Skin of body (tissue), 2 donors: ENCODE results near the gene CC2D1A. TPM values are rescaled to one million over a fixed set of nuclear protein-coding genes. Genes with fewer than 3 reads are reported as not detected.
"Not testable (repeated sequence)": the region's sequence is repeated elsewhere in the genome, so short reads cannot be mapped to it uniquely, and the experiment has no call there.

Source experiments
- DNase-seq: peaks from one replicate; lab custom pipeline; 2025; lab: John Stamatoyannopoulos, UW
- total RNA-seq: library from RNA; depleted of rRNA; stranded (reverse); fragments of >200 nt; gene quantifications from one replicate; pipeline ENCODE4 v1.2.3, GENCODE V29; 2014

The CC2D1A gene
- total RNA-seq, 1 donor from 2014 or later = 7.4 TPM

DNA sequence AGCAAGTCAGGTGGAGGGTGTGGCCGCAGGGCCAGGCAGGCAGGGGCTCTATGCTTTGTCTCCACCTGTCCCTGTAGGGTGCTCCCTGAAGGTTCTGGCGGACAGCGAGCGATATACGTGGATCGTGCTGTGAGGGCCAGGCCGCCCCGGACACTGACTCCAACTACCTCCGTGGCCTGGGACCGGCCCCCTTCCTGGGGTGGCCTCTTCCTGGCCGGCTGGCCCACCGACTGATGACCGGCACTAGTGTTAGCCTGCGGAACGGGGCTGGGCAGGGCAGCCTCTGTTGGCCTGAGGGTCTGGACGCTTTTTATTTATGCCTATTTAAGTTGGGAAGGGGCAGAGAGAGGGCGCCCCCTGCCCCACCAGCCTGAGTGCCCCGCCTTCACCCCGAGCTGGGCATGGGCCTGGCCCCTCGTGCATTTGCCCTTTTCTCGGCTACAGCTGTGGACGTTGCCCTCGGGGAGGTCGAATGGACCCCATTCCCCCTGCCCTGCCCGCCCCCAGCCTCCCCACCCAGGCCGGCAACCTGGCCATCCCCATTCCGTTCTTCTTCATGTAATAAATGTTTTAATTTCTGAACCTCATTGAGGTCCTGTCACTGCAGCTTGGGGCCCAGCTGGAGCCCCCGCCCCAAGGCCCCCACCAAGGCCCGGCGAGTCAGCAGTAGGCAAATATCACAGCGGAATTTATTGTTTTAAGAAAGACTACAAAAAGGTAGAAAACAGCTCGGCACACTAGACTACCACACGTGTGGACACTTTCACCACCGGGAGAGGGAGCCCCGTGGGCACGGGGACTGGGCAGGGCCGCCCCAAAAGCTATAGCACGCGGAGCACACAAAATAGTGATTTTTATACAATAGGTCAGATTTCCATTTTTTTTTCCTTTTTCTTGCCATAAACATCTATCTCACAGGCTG is 55.1 kb downstream of the CC2D1A start:
- no peak for DNase-seq

DNA sequence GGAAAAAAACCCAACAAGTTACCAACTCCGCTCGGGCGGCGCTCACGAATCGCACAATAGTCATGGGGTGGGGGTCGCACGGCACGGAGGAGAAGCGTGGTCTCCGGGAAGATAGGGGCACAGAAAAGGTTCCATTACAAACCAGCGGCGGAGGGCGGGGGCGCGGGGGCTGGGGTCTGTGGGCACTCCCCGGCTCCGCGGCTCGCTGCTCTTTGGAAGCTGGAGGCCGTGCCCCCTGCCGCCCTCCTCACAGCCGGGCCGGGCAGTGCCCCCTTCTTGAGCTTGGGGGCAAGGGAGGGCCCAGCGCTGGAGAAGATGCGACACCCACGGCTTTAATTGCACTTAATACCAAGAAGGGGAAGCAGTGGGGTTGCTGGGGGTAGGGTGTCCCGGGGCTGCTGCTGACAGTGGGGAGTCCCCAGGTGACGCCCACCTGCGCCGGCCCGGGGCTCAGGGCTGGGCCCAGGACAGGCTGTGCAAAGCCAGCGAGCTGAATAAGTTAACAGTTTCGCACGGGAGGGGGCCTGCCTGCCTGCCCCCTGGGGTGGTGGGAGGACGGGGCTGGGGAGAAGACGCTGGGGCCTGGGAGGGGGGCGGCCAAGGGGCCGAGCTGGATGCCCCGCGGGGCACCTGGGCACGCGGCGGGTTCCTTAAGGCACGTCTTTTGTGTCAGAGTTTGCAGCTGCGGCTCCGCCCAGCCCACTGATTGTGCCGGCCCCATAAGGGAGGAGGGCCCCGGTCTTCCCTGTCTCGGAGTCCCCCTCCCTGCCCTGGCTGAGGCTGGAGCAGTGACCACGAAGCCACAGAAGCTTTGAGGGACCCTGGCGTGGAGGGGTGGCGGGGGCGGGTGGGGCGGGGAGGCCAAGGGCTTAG is 56.1 kb downstream of the CC2D1A start:
- no peak for DNase-seq

DNA sequence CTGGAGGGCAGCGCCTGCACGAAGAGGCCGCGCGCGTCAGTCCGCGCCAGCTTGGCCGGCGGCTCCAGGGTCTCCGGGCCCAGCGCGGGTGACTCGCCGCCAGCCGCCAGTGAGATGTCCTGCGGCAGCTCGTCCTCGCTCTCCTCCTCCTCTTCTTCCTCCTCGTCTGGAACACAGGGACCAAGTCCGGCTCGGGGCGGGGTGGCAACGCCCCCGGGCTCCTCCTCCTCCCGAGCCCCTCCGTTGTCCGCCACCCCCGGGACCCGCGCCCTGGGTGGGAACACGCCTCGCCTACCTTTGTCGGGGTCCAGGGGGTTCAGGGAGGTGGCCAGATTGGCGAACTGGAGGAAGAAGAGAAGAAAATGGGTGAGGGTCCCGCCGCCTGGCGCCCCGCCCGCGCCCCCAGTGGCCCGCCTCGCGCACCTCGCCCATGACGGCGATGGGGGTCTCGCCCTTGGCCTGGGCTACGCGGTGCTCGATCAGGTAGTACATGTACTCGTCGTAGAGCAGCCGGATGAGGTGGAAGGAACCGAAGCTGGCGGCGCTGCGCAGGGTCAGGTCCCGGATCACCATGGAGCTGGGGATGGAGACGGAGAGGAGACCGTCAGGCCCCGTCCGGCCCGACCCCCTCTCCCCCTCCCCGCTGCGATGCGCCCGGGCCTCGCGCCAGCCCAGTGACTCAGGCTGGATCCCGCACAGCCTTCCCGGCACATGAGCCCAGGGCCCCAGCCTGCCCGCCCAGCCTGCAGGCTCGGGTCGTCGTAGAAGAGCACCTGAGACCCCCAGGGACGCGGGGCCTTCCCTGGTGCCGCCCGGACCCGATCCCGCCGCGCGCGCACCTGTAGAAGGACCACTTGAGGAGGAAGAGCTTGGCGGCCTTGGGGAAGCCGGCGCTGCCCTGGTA is 57.0 kb downstream of the CC2D1A start:
- peak; percentile 3 for DNase-seq

DNA sequence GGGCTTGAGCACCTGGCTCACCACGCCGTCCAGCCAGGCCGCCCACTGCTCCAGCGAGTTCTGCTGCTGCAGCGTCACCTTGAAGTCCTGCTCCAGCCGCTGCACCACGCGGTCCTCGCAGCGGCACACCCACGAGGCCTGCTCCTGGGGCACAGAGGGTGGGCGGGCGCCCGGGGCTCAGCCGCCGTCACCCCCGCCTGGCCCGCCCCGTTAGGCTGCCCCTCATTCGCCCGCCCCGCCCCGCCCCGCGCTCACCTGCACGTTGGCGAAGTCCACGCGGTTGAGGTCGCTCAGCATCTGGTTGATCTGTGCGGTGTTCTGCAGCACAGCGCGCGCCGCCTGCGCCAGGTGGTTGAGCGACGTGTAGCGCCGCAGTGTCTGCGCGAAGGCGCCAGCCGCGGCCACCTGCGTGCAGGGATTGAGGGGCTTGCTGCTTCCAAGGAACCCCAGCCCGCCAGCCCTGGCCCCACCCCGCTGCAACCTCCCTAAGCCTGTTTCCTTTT is 57.7 kb downstream of the CC2D1A start:
- no peak for DNase-seq

DNA sequence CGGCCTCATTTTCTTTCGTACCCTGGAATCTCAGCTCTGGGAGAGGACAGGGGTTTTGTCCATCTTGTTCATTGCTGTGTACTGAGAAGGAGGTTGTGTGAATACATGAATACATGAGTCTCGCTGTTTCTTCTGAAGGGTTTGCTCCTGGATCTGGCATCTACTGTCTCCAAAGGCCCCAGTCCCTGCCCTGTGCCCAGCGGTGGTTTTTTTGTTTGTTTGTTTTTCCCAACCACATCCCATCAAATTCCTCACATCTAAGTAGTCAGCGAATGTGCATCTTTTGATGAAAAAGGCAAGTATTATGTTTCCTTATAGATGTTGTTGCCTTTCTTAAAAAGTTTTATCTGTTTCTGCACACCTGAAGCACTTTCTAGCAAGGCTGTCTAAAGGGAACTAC is 58.8 kb downstream of the CC2D1A start:
- no peak for DNase-seq

DNA sequence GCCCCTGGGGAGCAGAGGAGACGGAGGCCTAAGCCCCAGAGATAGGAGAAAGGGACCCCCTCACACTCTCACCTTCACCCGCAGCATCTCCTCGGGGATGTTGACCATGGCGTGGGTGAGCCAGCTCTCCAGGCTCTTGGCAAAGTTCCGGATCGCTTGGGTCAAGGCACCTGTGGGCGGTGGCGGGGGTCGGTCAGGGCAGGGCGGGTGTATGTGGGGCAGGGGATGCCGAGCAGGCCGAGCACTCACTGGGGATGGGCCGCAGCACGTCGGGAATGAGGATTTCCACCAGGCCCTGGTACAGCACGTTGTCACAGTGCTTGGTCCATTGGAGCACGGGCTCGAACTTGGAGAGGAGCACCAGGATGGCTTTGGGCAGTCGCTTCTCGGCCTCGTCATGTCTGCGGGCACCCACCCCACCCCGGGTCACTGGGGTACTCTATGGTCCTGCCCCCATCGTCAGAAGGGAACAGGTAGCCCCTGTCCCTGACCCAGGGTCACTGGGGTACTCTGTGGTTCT is 59.4 kb downstream of the CC2D1A start:
- no peak for DNase-seq

DNA sequence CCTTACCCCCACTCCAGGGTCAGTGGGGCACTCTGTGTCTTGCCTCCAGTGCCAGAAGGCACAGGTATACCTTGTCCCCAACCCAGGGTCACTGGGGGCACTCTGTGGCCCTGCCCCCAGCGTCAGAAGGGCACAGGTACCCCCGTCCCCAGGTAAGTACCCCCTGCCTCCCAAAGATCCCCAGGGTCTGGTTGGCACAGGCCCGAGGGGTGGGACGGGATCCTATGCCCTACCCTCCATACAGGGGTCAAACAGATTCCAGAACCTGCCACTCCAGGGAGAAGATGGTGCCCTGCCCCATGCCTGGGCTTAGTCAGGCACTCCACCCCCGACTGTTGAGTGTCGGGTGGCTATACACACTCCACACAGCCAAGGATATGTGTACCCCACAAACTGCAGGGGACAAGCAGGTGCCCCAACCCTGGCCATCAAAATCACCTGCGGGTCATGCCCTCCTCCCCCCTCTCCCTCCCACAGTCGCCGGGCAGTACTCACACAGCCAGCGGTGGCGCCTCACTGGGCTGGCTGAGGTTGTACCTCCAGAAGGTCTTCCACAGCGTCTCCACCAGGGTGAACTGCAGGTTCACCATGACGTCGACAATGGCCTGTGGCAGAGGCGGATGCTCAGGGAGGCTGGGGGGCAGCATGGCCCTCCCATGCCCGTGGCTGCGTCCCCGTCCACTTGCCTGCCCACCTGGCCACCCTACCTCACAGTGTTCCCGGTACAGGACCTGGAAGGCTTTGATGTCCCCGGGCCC is 60.1 kb downstream of the CC2D1A start:
- no peak for DNase-seq

DNA sequence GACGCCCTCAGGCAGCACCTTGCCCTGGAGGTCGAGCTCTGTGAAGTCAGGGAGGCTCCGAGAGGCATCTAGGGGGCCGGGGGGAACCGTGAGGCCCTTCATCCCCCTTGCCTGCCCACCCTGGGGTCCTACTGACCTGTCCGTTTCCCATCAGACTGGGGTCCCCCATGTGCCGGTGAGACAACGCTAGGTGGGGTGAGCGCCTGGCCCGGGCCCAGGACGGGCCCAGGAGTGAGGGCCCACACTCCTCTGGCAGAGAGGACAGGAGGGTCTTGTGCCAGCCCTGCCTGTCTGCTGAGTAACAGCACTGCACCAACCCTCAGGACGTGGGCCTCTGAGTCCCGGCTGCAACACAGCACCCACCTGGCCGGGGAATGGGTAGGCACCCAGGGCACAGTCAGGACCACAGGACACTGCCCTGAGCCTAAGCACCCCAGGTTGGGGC is 60.7 kb downstream of the CC2D1A start:
- no peak for DNase-seq

DNA sequence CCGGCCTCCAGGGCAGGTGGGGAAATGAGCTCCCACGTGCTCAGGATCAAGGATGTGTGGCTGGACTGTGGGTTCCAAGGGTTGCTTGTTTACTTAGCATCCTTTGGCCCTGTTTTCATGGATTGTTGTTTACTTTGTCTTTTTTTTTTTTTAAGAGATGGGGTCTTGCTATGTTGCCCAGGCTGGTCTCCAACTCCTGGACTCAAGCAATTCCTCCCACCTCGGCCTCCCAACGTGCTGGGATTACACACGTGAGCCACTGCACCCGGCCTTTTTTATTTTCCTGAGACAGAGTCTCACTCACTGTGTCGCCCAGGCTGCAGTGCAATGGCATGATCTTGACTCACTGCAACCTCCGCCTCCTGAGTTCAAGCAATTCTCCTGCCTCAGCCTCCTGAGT is 61.2 kb downstream of the CC2D1A start:
- DNase-seq = not testable (repeated sequence)

DNA sequence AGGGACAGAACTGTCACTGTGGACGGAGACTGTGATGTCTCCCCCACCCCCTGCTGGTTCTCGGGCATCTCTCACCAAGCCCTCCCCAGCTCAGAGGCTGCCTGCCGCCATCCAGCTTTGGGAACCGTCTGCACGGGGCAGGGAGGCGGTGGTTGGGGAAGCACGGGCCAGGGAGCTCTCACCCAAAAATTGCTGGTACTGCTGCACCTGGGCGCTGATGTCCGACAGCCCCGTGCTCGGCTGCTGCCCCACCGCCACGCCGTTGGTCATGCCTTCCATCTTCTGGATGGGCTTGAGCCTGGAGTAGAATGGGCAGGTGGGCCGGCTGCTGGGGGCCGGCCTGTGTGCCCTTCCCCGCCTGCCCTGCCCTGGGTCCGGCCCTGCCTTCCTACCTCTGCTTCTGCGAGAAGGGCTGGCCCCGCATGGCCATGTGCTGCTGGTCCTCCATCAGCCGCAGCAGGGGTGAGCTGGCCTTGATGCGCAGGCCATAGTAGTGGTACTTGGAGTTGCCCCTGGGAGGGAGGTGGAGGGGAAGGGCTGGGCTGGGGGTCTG is 62.5 kb downstream of the CC2D1A start:
- no peak for DNase-seq

DNA sequence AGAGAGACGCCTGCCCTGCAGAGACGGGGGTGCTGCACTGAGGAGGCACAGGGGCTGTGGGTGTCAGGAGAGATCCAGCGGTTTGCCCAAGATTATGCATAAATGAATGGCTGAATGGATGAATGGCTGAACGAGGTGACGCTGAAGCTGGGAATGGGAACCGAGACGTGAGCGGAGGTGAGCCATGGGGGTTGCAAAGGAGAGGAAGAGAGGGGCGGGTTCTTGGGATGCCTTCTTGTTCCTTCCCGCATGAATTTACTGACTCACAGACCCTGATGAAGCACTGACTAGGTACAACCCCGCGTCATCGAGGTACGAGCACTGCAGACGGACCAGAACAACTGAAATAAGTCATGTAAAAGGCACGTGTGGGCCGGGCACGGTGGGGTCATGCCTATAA is 63.0 kb downstream of the CC2D1A start:
- no peak for DNase-seq

DNA sequence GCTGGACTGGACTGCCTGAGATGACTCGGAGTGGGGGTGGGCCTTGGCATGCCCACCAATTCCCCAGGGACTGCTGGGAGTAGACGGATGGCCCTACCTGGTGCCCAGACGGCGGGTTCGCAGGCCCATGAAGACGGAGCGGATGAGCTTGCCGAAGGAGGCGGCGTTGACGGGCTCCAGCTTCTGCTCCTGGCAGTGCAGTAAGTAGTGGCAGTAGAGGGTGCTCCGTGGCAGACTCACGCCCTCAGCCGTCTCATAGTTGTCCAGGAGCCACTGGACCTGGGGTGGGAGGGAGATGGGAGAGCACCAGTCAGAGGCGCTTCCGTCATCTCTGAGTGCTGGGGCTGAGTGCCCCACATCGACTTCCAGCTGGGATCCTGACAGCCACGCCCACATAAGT is 63.9 kb downstream of the CC2D1A start:
- DNase-seq = no peak

DNA sequence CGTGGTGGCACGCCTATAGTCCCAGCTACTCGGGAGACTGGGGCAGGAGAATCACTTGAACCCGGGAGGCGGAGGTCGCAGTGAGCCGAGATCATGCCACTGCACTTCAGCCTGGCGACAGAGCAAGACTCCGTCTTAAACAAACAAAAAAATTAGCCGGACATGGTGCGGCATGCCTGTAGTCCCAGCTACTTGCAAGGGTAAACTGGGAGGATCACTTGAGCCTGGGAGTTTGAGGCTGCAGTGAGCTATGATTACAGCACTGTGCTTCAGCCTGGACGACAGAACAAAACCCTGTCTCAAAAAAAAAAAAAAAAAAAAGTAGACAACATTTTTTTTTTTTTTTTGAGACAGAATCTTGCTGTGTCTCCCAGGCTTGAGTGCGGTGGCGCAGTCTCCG is 65.9 kb downstream of the CC2D1A start:
- DNase-seq = not testable (repeated sequence)

DNA sequence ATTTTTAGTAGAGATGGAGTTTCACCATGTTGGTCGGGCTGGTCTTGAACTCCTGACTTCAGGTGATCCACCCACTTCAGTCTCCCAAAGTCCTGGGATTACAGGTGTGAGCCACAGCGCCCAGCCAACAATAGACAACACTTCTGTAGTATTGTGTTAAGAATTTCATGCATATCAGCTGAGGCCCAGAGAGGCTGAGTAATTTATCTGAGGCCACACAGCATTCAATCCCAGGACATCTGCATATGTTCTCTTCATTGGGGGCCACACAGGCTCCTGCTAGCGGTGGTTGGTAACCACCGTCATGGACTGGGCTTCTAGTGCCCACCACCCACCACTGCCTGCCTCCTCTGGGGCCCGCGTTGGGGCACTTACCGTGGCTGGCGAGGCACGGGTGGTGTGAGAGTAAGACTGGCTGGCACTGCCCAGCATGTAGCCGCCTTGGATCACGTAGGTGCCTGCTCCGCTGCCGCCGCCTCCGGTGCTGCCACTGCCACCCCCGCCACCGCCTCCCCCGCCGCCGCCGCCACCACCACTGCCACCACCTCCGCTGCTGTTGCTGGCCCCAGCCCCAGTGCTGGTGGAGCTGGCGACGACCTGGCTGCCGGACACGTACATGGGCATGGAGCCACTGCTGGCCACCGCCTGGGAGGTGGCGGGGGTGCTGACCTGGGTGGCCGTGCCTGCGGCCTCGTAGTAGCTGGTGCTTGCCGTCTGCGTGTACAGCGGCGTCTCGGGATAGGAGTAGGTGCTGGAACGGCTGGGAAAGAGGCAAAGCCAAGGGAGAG is 66.6 kb downstream of the CC2D1A start:
- no peak for DNase-seq

DNA sequence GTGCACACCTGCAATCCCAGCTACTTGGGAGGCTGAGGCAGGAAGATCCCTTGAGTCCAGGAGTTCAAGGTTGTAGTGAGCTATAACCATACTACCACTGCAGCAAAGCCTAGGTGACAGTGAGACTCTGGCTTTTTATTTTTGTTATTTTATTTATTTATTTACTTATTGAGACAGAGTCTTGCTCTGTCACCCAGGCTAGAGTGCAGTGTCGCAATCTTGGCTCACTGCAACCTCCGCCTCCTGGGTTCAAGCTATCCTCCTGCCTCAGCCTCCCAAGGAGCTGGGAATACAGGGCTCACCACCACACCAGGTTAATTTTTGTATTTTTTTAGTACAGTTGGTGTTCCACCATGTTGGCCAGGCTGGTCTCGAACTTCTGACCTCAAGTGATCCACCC is 67.5 kb downstream of the CC2D1A start:
- not testable (repeated sequence) for DNase-seq

DNA sequence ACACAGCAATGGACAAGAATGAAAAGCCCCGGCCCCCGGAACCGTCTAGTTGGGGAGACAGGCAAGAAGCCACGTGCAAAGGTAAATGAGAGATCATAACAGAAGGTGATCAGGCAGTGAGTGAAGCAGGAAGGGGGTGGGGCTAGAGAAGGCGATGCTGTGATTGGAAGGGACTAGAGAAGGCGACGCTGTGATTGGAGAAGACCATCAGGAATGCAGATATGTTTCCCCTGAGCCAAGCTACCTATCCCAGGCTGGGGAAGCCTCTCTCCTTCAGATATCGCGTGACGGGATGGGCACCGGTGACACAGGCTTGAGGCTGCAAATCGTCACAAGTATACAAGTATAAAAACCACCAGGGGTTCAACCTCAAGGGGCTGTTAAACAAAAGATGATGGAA is 68.1 kb downstream of the CC2D1A start:
- no peak for DNase-seq

DNA sequence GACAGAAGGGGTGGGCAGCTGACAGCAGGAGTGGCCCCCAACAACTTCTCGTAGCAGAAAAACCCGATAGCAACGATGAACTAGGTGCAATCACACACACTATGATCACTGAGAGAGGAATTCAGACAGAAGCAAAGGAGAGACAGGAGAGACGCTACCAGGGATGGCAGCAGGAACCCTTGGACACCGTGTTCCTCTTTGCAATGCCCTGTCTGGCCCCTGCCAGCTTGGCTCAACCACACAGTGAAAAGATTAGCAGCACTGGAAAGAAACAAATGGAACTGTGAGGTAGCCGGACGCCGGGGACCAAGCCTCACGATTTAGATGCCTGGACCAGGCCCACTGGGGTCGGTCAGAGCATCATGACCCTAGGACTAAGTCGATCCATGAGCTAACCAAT is 69.9 kb downstream of the CC2D1A start:
- DNase-seq = no peak

DNA sequence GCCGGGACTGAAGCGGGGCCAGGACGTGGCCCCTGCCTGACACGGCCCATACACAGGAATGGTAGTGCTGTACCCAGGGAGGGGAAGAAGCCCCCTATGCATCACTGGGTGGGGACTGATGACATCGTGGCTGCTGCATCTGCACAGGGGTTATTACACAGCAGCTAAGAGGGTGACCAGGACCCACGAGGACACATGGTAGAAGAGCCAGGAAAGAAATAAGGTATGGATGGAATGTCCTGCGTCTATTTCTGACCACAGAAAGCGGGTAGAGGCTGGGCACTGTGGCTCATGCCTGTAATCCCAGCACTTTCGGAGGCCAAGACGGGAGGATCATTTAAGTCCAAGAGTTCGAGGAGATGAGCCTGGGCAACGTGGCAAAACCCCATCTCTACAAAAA is 70.4 kb downstream of the CC2D1A start:
- no peak for DNase-seq

DNA sequence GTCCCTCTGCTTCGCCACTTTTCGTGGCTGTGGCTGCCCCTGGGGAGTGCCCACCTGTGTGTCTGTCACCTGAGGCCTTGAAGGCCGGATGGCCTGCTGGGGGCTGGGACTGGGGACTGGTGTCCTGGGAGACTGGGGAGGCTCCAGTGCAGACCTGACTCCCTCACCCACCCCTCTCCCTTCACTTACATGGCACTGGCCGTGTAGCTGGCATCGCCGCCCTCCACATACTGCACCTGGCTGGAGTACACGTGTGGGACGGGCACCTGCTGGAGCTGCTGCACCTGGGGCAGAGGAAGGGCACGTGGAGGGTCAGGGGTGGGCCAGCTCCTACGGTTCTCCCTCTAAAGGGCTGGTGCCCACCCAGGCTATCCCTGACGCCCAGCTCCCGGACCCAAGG is 71.8 kb downstream of the CC2D1A start:
- no peak for DNase-seq
